Ovary (tissue), 9 donors: Measurements from ENCODE around the gene SLC44A4. TPM values are rescaled to one million over a fixed set of nuclear protein-coding genes. Genes with fewer than 3 reads are reported as not detected.

ENCODE experiments used
- DNase-seq, 5 donors: peaks; one replicate each; pipeline ENCODE4 v3.0.0-alpha.2; 2019 to 2020
- H3K27ac ChIP-seq, 2 donors: fragments of 200-600 bp; one replicate each; pipeline versions ENCODE4 v1.5.1 to v1.8.0; 2019 to 2022
- H3K27me3 ChIP-seq: fragments of 200-600 bp; one replicate; pipeline ENCODE4 v1.8.0; 2022
- H3K36me3 ChIP-seq: fragments of 200-600 bp; sonication (generic); one replicate; pipeline ENCODE4 v1.5.1; 2019
- H3K4me1 ChIP-seq: one replicate; pipeline ENCODE4 v1.8.1; 2013; ENCODE audit warnings: mild to moderate bottlenecking, moderate library complexity; ENCODE audit not compliant: insufficient read depth
- H3K4me3 ChIP-seq: fragments of 200-600 bp; sonication (generic); one replicate; pipeline ENCODE4 v1.5.1; 2017
- H3K9me3 ChIP-seq, 2 donors: fragments of 200-600 bp in 1 of 2; sonication (generic) in 1 of 2; one replicate each; pipeline versions ENCODE4 v1.5.1 to v1.8.1; 2013 to 2019; ENCODE audit warnings: mild to moderate bottlenecking in 1 of 2, moderate library complexity in 1 of 2
- EP300 ChIP-seq: sonication (generic); formaldehyde crosslinking; IDR thresholded peaks from one replicate; pipeline ENCODE4 v1.6.1; 2017; ENCODE audit warnings: antibody characterized with exemption
- POLR2A ChIP-seq: fragments of 450-650 bp; IDR thresholded peaks from one replicate; pipeline ENCODE4 v1.6.1; 2017; ENCODE audit warnings: antibody characterized with exemption, mild to moderate bottlenecking, moderate library complexity
- WGBS, 3 donors: extraction: QIAGEN DNeasy Blood & Tissue Kit in 1 of 3; methylation state at CpG; one replicate each; pipeline versions ENCODE4 v1.1.5 to v1.1.7; 2013 to 2017; 5-methylcytosine and 5-hydroxymethylcytosine counted together
- intact Hi-C, 4 donors: fragments of 100-400 bp; cut with DNase I; formaldehyde crosslinking; loops; one replicate each; pipeline versions ENCODE4 v1.11.0 to v1.15.1; 2022 to 2023
- polyA plus RNA-seq, 2 donors: library from polyadenylated mRNA; stranded (reverse); fragments of 200-250 nt in 1 of 2; fragments of 350-450 nt in 1 of 2; fragmentation: Illumina TruSeq in 1 of 2; extraction: RNeasy Lipid Tissue Mini Kit (QIAGEN cat#74804) in 1 of 2; gene quantifications; one replicate each; pipeline ENCODE4 v1.2.3, GENCODE V29; 2013 to 2014
- total RNA-seq, 7 donors: library from RNA; depleted of rRNA in 2 of 7; stranded (reverse); fragments of >200 nt in 2 of 7; fragmentation: NEBNext Ultra II Directional in 3 of 7; extraction: Animal tissue kit (Norgen Biotek cat#: 25700) in 3 of 7; gene quantifications; one replicate each; pipeline versions ENCODE4 v1.1.0 to v1.2.4, GENCODE V29; 2016 to 2023
- TF ChIP-seq, protein P1 (sequence below), 3 donors: fragments of 450-650 bp in 2 of 3; fragments of 200-600 bp in 1 of 3; IDR thresholded peaks; one replicate each; pipeline versions ENCODE4 v1.5.1 to v1.8.0; 2016 to 2022; ENCODE audit warnings: antibody characterized with exemption in 3 of 3, mild to moderate bottlenecking in 1 of 3
- donor health status: DM: no; HTN: no; CAD: no; lungs with moderate emphysema.
- donor health status: DM: no; HTN: no; CAD: no.
- donor health status: Bipolar disorder and iron deficiency.
- donor health status: DM: yes; HTN: yes; CAD: no.
- donor health status: DM: no; HTN: no; CAD: no.
- donor health status: DM: yes; HTN: yes; CAD: no.

The SLC44A4 gene
- total and polyA plus RNA-seq, 9 donors = 1.4 to 54.8 (median 6.2) TPM

DNA sequence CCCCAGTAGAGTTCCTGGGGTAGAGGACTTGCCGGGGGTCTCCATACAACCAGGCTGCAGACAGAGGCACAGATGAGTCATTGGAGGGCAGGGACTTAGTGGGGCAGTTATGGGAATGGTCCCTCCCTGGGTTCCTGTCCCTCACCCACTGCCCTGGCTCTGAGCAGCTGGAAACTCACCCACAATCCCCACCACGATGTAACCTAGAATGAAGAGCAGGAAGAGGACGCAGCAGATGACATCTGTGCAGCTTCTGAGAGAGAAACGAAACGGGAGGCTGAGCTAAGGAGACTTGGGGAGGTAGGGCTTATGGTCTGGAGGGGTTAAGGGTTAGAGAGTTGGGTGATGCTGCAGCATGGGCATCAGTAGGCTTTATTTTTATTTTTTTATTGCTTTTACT is 2.9 kb downstream of the SLC44A4 start:
- Histone ChIP-seq H3K4me3 (no peak overlapping the region), H3K9me3 (no peaks in the 10 kb centered on the region), H3K36me3 (no peaks in the 10 kb centered on the region), H3K27ac (no peak overlapping the region), H3K4me1 (no peaks in the 10 kb centered on the region), H3K27me3 (no peaks in the 10 kb centered on the region)
- 63 to 73% (median 70%) methylated on average over 5 of the region's 5 CpGs for WGBS, 3 donors
- no peak for DNase-seq
- intact Hi-C loops = no loop called here
- TF ChIP-seq POLR2A (no peak), EP300 (no peak)
- TF ChIP-seq, protein P1, sequence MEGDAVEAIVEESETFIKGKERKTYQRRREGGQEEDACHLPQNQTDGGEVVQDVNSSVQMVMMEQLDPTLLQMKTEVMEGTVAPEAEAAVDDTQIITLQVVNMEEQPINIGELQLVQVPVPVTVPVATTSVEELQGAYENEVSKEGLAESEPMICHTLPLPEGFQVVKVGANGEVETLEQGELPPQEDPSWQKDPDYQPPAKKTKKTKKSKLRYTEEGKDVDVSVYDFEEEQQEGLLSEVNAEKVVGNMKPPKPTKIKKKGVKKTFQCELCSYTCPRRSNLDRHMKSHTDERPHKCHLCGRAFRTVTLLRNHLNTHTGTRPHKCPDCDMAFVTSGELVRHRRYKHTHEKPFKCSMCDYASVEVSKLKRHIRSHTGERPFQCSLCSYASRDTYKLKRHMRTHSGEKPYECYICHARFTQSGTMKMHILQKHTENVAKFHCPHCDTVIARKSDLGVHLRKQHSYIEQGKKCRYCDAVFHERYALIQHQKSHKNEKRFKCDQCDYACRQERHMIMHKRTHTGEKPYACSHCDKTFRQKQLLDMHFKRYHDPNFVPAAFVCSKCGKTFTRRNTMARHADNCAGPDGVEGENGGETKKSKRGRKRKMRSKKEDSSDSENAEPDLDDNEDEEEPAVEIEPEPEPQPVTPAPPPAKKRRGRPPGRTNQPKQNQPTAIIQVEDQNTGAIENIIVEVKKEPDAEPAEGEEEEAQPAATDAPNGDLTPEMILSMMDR (IDR thresholded peaks at IDR 0.05) = no peak

- TF ChIP-seq, protein P1 (IDR thresholded peaks at IDR 0.05) = no peak
- 72 to 76% (median 74%) methylated on average over 5 of the region's 5 CpGs for WGBS, 3 donors
- Histone ChIP-seq H3K4me1 (no peaks in the 10 kb centered on the region), H3K4me3 (no peak overlapping the region), H3K9me3 (no peaks in the 10 kb centered on the region), H3K27me3 (no peaks in the 10 kb centered on the region), H3K36me3 (no peaks in the 10 kb centered on the region), H3K27ac (no peak overlapping the region)
- intact Hi-C loops = no loop called here
- no peak for DNase-seq
Observed at GRCh38 chr6:31874836-31875572, 3.8 kb downstream of the SLC44A4 start.

DNA sequence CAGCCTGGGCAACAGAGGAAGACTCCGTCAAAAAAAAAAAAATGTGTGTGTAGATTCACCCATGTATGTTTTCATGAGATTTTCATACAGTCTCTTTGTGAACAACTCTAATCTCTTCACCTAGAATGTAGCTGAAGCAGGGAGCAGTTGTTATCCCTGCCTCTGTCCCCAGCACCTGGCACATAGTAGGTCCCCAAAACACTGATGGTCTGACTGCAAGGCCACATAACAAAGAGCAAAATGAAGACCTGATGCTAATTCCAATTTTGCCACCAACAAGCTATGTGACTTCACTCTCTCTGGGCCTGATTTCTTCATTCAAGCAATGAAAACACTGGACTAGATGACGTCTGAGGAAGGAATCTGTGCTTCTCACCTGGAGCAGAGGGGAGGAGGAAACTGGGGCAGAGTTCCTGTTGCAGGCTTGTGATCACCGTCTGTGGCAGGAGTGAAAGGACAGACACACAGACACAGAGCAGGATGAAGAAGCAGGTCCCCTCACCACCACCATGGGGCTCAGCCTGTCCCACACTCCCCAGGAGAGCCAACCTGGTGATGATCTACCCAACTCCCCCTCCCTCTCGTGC is 4.6 kb downstream of the SLC44A4 start:
- DNase-seq = no peak
- H3K27me3 ChIP-seq = no peaks in the 10 kb centered on the region
- no peaks in the 10 kb centered on the region for H3K4me1 ChIP-seq
- no peak overlapping the region for H3K4me3 ChIP-seq
- no peak overlapping the region for H3K27ac ChIP-seq
- H3K36me3 ChIP-seq = no peaks in the 10 kb centered on the region
- H3K9me3 ChIP-seq = no peaks in the 10 kb centered on the region
- TF ChIP-seq POLR2A = no peak
- no peak for TF ChIP-seq EP300
- TF ChIP-seq, protein P1 (IDR thresholded peaks at IDR 0.05) = no peak
- 61 to 71% (median 66%) methylated on average over 4 of the region's 4 CpGs for WGBS, 3 donors
- intact Hi-C loops = no loop called here

- whole genome bisulfite sequencing, 3 donors = 48 to 55% (median 50%) methylated on average over 9 of the region's 9 CpGs
- no peak for TF ChIP-seq POLR2A
- TF ChIP-seq, protein P1 (IDR thresholded peaks at IDR 0.05) = no peak
- no peak for TF ChIP-seq EP300
- Histone ChIP-seq H3K4me1 (no peaks in the 10 kb centered on the region), H3K27me3 (no peaks in the 10 kb centered on the region), H3K4me3 (no peak overlapping the region), H3K9me3 (no peaks in the 10 kb centered on the region), H3K36me3 (no peaks in the 10 kb centered on the region), H3K27ac (no peak overlapping the region)
- intact Hi-C loops = no loop called here
- no peak for DNase-seq
Observed at GRCh38 chr6:31871046-31871659, 7.6 kb downstream of the SLC44A4 start.
